Retinal pigment epithelial cell (primary cell): ENCODE results near the gene AACS.
"Not testable (repeated sequence)": the region's sequence is repeated elsewhere in the genome, so short reads cannot be mapped to it uniquely, and the experiment has no call there.

Experiments used
- DNase-seq: peaks from one replicate; pipeline ENCODE4 v3.0.0-alpha.2; 2010; ENCODE audit warnings: low read depth
- H3K4me3 ChIP-seq: 2 replicates; pipeline ENCODE4 v1.5.1; 2011; ENCODE audit warnings: mild to moderate bottlenecking, low read length, control low read depth, moderate library complexity
- TF ChIP-seq, protein P1 (sequence below): conservative IDR thresholded peaks from 2 replicates; pipeline ENCODE4 v1.5.1; 2011; ENCODE audit warnings: low read depth, low read length, control low read depth, inconsistent platforms

Gene AACS

DNA sequence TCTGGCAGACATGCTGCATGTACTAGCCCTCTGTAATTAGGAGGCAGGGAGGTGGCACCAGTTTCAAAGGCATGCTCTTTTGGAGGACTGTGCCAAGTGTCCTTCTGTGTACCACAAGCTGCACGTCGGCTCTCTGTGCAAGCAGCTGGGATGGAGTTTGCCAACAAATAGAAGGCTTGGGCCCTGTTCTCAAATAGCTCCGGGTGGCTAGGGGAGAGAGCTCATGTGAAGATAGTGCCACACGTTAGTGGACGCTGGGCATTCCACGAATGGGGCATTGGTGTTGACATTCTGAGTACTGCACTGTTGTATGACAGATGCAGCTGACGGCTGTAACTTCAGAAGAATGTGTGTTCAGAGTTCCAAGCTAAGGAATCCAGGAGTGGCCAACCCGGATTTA lies 4.4 kb downstream of the AACS start:
- no peak overlapping the region for H3K4me3 ChIP-seq
- no peak for DNase-seq
- TF ChIP-seq, protein P1, sequence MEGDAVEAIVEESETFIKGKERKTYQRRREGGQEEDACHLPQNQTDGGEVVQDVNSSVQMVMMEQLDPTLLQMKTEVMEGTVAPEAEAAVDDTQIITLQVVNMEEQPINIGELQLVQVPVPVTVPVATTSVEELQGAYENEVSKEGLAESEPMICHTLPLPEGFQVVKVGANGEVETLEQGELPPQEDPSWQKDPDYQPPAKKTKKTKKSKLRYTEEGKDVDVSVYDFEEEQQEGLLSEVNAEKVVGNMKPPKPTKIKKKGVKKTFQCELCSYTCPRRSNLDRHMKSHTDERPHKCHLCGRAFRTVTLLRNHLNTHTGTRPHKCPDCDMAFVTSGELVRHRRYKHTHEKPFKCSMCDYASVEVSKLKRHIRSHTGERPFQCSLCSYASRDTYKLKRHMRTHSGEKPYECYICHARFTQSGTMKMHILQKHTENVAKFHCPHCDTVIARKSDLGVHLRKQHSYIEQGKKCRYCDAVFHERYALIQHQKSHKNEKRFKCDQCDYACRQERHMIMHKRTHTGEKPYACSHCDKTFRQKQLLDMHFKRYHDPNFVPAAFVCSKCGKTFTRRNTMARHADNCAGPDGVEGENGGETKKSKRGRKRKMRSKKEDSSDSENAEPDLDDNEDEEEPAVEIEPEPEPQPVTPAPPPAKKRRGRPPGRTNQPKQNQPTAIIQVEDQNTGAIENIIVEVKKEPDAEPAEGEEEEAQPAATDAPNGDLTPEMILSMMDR, result no peak

DNA sequence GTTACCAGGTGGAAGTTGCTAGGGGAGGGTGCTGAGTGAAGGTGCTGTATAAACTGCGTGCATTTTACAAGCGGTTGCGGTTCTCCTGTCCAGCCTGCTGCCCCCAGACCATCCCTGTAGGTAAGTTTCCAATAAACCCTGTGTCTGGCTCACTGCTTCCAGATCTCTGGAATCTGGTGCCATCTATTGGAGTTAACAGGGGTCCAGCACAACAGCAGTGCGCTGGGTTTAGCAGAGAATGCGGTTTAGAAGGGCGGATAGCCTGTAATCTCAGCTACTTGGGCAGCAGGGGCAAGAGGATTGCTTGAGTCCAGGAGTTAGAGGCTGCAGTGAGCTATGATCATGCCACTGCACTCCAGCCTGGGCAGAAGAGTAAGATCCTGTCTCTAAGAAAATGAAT lies 4.9 kb downstream of the AACS start:
- no peak overlapping the region for H3K4me3 ChIP-seq
- no peak for DNase-seq
- TF ChIP-seq, protein P1, result peak; percentile 40

DNA sequence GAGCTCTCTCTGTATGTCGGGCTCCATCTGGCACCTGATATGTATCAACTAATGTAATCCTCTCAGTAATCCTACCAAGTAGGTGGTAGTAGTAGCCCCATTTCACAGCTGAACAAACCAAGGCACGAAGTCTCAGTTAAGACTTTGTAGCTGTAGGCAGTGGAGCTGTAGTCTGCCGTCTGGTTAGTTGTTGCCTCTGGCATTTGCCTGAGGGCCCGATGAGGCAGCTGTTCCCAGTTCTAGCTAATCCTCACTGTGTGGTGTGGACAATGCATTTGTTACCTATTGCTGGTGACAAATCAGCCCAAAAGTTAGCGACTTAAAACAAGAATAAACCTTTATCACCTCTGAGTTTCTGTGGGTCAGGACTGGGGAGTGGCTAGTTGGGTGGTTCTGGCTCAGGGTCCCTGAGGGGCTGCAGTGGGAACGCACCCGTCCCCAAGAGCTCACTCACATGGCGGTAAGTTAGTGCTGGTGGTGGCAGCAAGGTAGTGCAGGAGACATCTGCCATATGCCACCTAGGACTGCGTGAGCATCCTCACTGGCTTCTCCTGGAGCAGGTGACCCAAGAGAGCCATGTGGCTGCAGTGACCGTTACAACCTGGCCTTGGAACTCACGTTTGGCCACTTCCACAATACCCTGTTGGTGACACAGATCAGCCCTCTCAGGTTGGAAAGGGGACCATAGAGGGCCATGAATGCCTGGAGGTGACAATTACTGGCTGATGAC lies 5.6 kb downstream of the AACS start:
- no peak overlapping the region for H3K4me3 ChIP-seq
- no peak for DNase-seq
- TF ChIP-seq, protein P1, result no peak

DNA sequence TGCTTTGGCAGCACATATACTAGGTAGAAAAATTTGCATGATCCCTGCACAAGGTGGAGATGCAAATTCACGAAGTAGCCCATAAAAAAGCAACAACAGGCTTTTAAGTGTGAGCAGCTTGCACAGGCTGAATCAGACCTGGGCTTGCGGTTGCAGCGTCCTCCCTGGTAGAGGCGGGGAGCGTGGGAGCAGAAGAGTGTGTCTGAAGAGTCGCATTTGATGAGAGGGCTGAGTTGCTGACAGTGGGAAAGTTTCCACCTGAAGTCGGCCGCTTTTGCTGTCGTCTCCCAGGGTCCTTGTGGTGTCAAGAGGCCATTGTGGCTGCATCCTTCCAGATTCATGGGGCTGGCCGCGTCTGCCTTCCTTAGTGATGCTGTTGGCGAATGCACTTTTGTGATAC lies 6.2 kb downstream of the AACS start:
- DNase-seq, result no peak
- H3K4me3 ChIP-seq, result no peak overlapping the region
- TF ChIP-seq, protein P1, result no peak

DNA sequence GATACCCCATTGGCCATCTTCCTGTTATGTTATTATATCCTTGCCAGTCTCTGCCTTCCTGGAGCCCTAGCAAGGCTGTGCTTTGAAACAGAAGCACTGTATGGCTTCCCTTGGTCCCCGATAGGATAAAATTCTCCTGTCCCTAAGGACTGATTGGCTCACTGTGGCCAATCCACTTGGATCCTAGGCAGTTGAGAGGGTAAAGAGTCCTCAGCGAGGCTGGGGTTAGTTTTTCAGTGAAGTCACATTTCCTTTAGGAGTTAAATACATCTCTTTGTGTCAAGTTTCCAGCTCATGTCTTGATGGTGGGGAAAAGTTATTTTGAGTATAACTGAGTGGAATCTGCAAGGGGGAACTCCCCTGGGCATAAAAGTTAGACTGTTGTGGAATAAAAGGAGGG lies 7.3 kb downstream of the AACS start:
- TF ChIP-seq, protein P1, result no peak
- H3K4me3 ChIP-seq, result no peak overlapping the region
- DNase-seq, result no peak

DNA sequence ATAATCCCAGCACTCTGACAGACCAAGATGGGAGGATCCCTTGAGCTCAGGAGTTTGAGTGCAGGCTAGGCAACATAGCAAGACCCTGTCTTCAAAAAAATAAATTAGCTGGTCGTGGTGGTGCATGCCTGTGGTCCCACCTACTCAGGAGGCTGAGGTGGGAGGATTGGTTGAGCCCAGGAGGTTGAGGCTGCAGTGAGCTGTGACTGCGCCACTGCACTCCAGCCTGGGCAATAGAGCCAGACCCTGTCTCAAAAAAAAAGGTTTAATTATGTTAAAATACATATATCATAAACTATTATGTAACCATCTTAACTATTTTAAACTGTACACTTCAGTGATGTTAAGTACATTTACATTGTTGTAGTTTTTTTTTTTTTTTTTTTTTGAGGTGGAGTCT lies 9.1 kb downstream of the AACS start:
- DNase-seq, H3K4me3 ChIP-seq: not testable (repeated sequence)

DNA sequence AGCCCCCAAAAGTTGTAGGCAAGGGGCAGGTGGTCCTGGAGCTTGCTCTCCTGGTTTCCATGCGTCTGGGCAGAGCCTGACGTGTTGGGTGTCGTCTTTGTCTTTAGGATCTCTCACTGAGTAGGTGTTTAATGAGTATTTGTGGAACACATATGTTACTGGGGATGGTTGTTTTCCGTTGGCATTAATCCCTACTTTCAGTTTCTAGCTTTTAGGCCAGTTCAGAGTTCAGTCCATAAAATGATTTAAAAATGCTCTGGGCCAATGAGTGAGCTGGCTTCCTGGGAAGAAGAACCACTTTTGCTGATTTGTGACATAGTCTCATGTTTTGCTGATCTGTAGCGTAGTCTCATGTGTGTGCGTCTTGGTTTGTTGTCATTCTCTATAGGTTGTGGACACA lies 10.9 kb downstream of the AACS start:
- DNase-seq, result no peak
- TF ChIP-seq, protein P1, result no peak
- H3K4me3 ChIP-seq, result no peak overlapping the region
